HepG2 (cell line): ENCODE data around the gene SMIM20. TPM values are rescaled to one million over a fixed set of nuclear protein-coding genes. Genes with fewer than 3 reads are reported as not detected.

Source experiments
- ATAC-seq: fragments of 200-7000 bp; cut with Tn5 transposase; 3 replicates; pipeline ENCODE4 v1.9.1; 2020; ENCODE audit warnings: mild to moderate bottlenecking, moderate library complexity
- BruUV-seq: library from RNA; stranded (reverse); fragments of 400-500 nt; replicated peaks from 2 replicates; lab custom pipeline; 2021; lab: Mats Ljungman, UMichigan
- CTCF ChIA-PET: fragments of 300-600 bp; formaldehyde crosslinking; extraction: SDS; loops from one replicate; lab custom pipeline; 2021; ENCODE audit warnings: low total read pairs, inconsistent platforms, low intra/inter-chr PET ratio; lab: Yijun Ruan, JAX
- POLR2A ChIA-PET: fragments of 350-600 bp; sonication (Branson Sonifier 250); formaldehyde crosslinking; loops from one replicate; lab custom pipeline; 2020; ENCODE audit warnings: antibody characterized with exemption, inconsistent platforms; lab: Yijun Ruan, JAX
- DNase-seq: peaks from one replicate; pipeline ENCODE4 v3.0.0-alpha.2; 2015; ENCODE audit warnings: low spot score
- FAIRE-seq: peaks from 3 replicates; lab custom pipeline; 2011; peaks lifted over from hg19 to GRCh38; lab: Jason Lieb, UNC
- H2AFZ ChIP-seq: one replicate; pipeline ENCODE4 v1.6.1; 2011; ENCODE audit warnings: low read length, inconsistent platforms
- H3K27ac ChIP-seq: fragments of 300-600 bp; 3 replicates; pipeline ENCODE4 v1.8.0; 2011; ENCODE audit warnings: mixed run types, mild to moderate bottlenecking, mixed read lengths, low read length, inconsistent platforms; ENCODE audit not compliant: insufficient read depth; ENCODE audit errors: extremely low read length
- H3K27me3 ChIP-seq, 2 experiments: fragments of 200-600 bp in 1 of 2; 2 replicates in 1 of 2; 3 replicates in 1 of 2; pipeline versions ENCODE4 v1.6.0 to v1.8.0; 2011; ENCODE audit warnings: low read length in 2 of 2, mild to moderate bottlenecking in 2 of 2, moderate library complexity in 2 of 2, inconsistent platforms in 1 of 2; ENCODE audit not compliant: insufficient read depth in 2 of 2, control insufficient read depth in 1 of 2
- H3K36me3 ChIP-seq, 2 experiments: fragments of 200-600 bp in 1 of 2; replicated peaks in 1 of 2; 2 replicates in 1 of 2; 3 replicates in 1 of 2; pipeline versions ENCODE4 v1.5.1 to v1.8.0; 2011; ENCODE audit warnings: low read length in 2 of 2, inconsistent platforms in 1 of 2; ENCODE audit not compliant: insufficient read depth in 2 of 2, control insufficient read depth in 1 of 2
- H3K4me1 ChIP-seq: 2 replicates; pipeline ENCODE4 v1.5.1; 2012; ENCODE audit warnings: low read length, inconsistent platforms; ENCODE audit not compliant: insufficient read depth
- H3K4me2 ChIP-seq: 2 replicates; pipeline ENCODE4 v1.6.0; 2011; ENCODE audit warnings: low read depth, low read length, inconsistent platforms
- H3K4me3 ChIP-seq, 3 experiments: fragments of 200-600 bp in 1 of 3; sonication (generic), shearing (Covaris generic) in 1 of 3; replicated peaks in 1 of 3; 2 replicates each; pipeline ENCODE4 v1.5.1; 2011 to 2016; ENCODE audit warnings: low read length in 3 of 3, inconsistent platforms in 2 of 3, low read depth in 2 of 3, mild to moderate bottlenecking in 2 of 3, control low read depth in 1 of 3, mixed read lengths in 1 of 3; ENCODE audit not compliant: insufficient read depth in 1 of 3
- H3K79me2 ChIP-seq: one replicate; pipeline ENCODE4 v1.6.1; 2011; ENCODE audit warnings: low read length, inconsistent platforms; ENCODE audit not compliant: insufficient read depth
- H3K9ac ChIP-seq: 2 replicates; pipeline ENCODE4 v1.6.0; 2011; ENCODE audit warnings: mild to moderate bottlenecking, low read depth, low read length, inconsistent platforms; ENCODE audit not compliant: insufficient read depth
- H3K9me3 ChIP-seq: 2 replicates; pipeline ENCODE4 v1.5.1; 2012; ENCODE audit warnings: mild to moderate bottlenecking, low read length
- H4K20me1 ChIP-seq: 2 replicates; pipeline ENCODE4 v1.6.0; 2011; ENCODE audit warnings: inconsistent platforms, mild to moderate bottlenecking, low read length, moderate library complexity; ENCODE audit not compliant: insufficient read depth
- CHCHD3 ChIP-seq: sonication (generic); formaldehyde crosslinking; IDR thresholded peaks from 2 replicates; pipeline ENCODE4 v1.8.0; 2022; ENCODE audit warnings: mild to moderate bottlenecking, missing genetic modification reagents, moderate library complexity
- CHD2 ChIP-seq: IDR thresholded peaks from 2 replicates; pipeline ENCODE4 v1.6.1; 2011; ENCODE audit warnings: low read depth, low read length, improper control_type of control experiment
- CREM ChIP-seq, 2 experiments: sonication (generic) in 1 of 2; formaldehyde crosslinking in 1 of 2; IDR thresholded peaks; 2 replicates each; pipeline versions ENCODE4 v1.4.0 to v1.6.1; 2016 to 2020; ENCODE audit warnings: antibody characterized with exemption in 1 of 2, mild to moderate bottlenecking in 1 of 2, missing genetic modification reagents in 1 of 2
- MBD4 ChIP-seq: IDR thresholded peaks from 2 replicates; pipeline ENCODE4 v1.6.1; 2012; ENCODE audit warnings: low read length, inconsistent platforms, borderline replicate concordance
- NRL ChIP-seq: sonication (generic); formaldehyde crosslinking; IDR thresholded peaks from 2 replicates; pipeline ENCODE4 v1.5.0; 2020; ENCODE audit warnings: missing genetic modification reagents, mild to moderate bottlenecking, moderate library complexity, borderline replicate concordance
- RAD51 ChIP-seq: fragments of 450-650 bp; IDR thresholded peaks from 2 replicates; pipeline ENCODE4 v1.6.1; 2016; ENCODE audit warnings: borderline replicate concordance
- SATB2 ChIP-seq: sonication (generic); formaldehyde crosslinking; IDR thresholded peaks from 2 replicates; pipeline ENCODE4 v1.5.0; 2020; ENCODE audit warnings: missing genetic modification reagents
- SP4 ChIP-seq: sonication (generic); formaldehyde crosslinking; IDR thresholded peaks from 2 replicates; pipeline ENCODE4 v1.8.1; 2023; ENCODE audit warnings: mild to moderate bottlenecking, missing genetic modification reagents
- ZNF136 ChIP-seq: sonication (generic); formaldehyde crosslinking; IDR thresholded peaks from 2 replicates; pipeline ENCODE4 v1.8.1; 2022; ENCODE audit warnings: low read depth, mild to moderate bottlenecking, moderate library complexity, missing genetic modification reagents
- ZNF24 ChIP-seq: fragments of 450-650 bp; IDR thresholded peaks from 2 replicates; pipeline ENCODE4 v1.6.1; 2017; ENCODE audit warnings: antibody characterized with exemption, mild to moderate bottlenecking
- ZNF33A ChIP-seq: sonication (generic); formaldehyde crosslinking; IDR thresholded peaks from 2 replicates; pipeline ENCODE4 v1.5.1; 2020; ENCODE audit warnings: missing genetic modification reagents, mild to moderate bottlenecking, moderate library complexity, borderline replicate concordance
- ZNF367 ChIP-seq: sonication (generic); formaldehyde crosslinking; IDR thresholded peaks from 2 replicates; pipeline ENCODE4 v1.4.0; 2020; ENCODE audit warnings: missing genetic modification reagents, borderline replicate concordance
- ZNF501 ChIP-seq: sonication (generic); formaldehyde crosslinking; IDR thresholded peaks from 2 replicates; pipeline ENCODE4 v1.5.1; 2020; ENCODE audit warnings: mild to moderate bottlenecking, moderate library complexity, missing genetic modification reagents
- ZNF605 ChIP-seq: sonication (generic); formaldehyde crosslinking; IDR thresholded peaks from 2 replicates; pipeline ENCODE4 v1.8.0; 2022; ENCODE audit warnings: mild to moderate bottlenecking, missing genetic modification reagents
- WGBS: methylation state at CpG from one replicate; pipeline ENCODE4 v1.1.6; 2017; ENCODE audit warnings: low lambda C conversion rate; 5-methylcytosine and 5-hydroxymethylcytosine counted together
- in situ Hi-C: cut with HindIII; loops from 2 replicates; pipeline ENCODE4 v1.10.0; 2017; ENCODE audit warnings: low pct_unique_long_range_greater_than_20kb; ENCODE audit not compliant: extremely low pct_ligation_motif_present
- intact Hi-C: fragments of 100-400 bp; cut with micrococcal nuclease; formaldehyde crosslinking; loops from one replicate; pipeline ENCODE4 v1.10.0; 2022; ENCODE audit not compliant: unreplicated experiment
- polyA plus RNA-seq, 8 experiments: library from polyadenylated mRNA; depleted of rRNA in 3 of 8; stranded (reverse) in 7 of 8; unstranded in 1 of 8; fragments of >200 nt; fragmentation: Illumina TruSeq in 4 of 8; extraction: Trizol in 4 of 8; gene quantifications; 2 replicates each; pipeline versions ENCODE4 v1.2.1 to v1.2.3, GENCODE V29; 2011 to 2016; ENCODE audit warnings: low read depth in 4 of 8, missing spikeins in 1 of 8, mixed read lengths in 1 of 8; ENCODE audit not compliant: insufficient read depth in 1 of 8
- total RNA-seq, 5 experiments: library from RNA; depleted of rRNA; stranded (reverse); fragments of >200 nt; fragmentation: Illumina TruSeq; extraction: Trizol; gene quantifications; 2 replicates each; pipeline ENCODE4 v1.2.3, GENCODE V29; 2016; ENCODE audit warnings: low read depth in 1 of 5
- TF ChIP-seq, protein P1 (sequence below): sonication (generic); formaldehyde crosslinking; IDR thresholded peaks from 2 replicates; pipeline ENCODE4 v1.5.1; 2020; ENCODE audit warnings: missing genetic modification reagents, mild to moderate bottlenecking, borderline replicate concordance
- TF ChIP-seq, protein P2 (sequence below): sonication (generic); formaldehyde crosslinking; IDR thresholded peaks from 2 replicates; pipeline ENCODE4 v1.8.1; 2023; ENCODE audit warnings: mild to moderate bottlenecking, inconsistent platforms, moderate library complexity, missing genetic modification reagents, borderline replicate concordance
- TF ChIP-seq, protein P3 (sequence below): sonication (generic); formaldehyde crosslinking; IDR thresholded peaks from 2 replicates; pipeline ENCODE4 v1.8.1; 2022; ENCODE audit warnings: mild to moderate bottlenecking, missing genetic modification reagents
- TF ChIP-seq, protein P4 (sequence below): sonication (generic); formaldehyde crosslinking; IDR thresholded peaks from 2 replicates; pipeline ENCODE4 v1.5.0; 2020; ENCODE audit warnings: missing genetic modification reagents, mild to moderate bottlenecking, borderline replicate concordance

Gene SMIM20
- total and polyA plus RNA-seq, 2 of the 13 experiments (the other 11 are each of a cell fraction or from before 2014, with no cell fraction given), result 26.3 to 30.2 TPM

DNA sequence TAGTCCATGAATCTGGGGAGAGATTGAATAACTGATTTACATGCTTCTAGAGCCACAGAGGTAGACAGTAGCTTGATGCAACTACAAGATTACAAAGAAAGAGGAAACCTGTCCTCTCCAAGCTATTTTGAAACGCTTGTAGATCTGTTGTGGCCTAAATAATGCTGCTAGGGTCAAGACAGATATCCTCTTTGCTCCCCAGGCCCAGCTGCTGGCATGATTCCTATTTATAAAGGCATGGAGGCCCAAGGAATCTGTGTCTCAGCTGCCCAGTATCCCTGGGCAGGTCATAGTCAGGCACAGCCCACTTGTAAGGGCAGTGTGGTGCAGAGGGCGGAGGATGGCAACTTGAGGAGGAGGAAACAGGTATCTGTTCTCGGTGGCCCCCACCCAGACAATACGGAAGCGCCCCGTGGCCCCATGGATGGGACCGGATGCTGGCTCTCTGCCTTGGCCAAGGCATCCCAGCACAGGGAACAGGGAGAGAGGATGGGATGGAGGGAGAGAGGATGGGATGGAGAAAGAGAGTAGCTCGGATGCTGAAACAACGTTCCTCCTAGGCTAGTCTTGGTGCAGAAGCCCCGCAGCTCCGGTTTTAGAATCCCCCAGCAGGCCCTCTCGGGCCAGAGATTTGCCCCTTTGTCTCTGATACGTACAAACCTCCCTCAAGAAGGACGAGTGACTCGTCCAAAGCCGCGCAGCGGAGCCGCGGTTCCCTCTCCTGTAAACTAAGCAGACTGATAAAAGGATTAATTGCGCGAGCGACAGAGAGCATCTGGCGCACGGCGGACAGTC lies 767 bp upstream of the SMIM20 start:
- H4K20me1 ChIP-seq, result no peaks in the 10 kb centered on the region
- peak overlapping the region; percentile 75 for H3K9ac ChIP-seq
- H3K27me3 ChIP-seq, result no peaks in the 10 kb centered on the region; a peak in 1 of 5 replicates
- peaks cover 6% of the 10 kb centered on the region for H3K79me2 ChIP-seq
- peak overlapping the region; percentile 67 to 79 (median 68) for H3K4me3 ChIP-seq
- peak overlapping the region; percentile 33 for H2AFZ ChIP-seq
- intact Hi-C loops (no loop called here), in situ Hi-C loops (no loop called here)
- POLR2A ChIA-PET, result interaction anchor here (1.0 kb wide), 1 partner anchor 947 kb away, joined by 3 read pairs; the partner anchor contains the start of gene STIM2
- FAIRE-seq (no peak), ATAC-seq (peak; percentile 10), DNase-seq (no peak)
- H3K4me2 ChIP-seq, result peak overlapping the region; percentile 93
- no peaks in the 10 kb centered on the region for H3K36me3 ChIP-seq
- no peak overlapping the region for H3K27ac ChIP-seq
- 14% methylated on average over 26 of the region's 26 CpGs for WGBS
- peaks cover 53% of the 10 kb centered on the region for H3K4me1 ChIP-seq
- BruUV-seq, result TSS peak; percentile 72
- CTCF ChIA-PET, result no interaction called here
- H3K9me3 ChIP-seq, result no peaks in the 10 kb centered on the region
- TF ChIP-seq SATB2, result no peak
- no peak for TF ChIP-seq CREM (IDR thresholded peaks at IDR 0.05)
- no peak for TF ChIP-seq CREM (CRISPR knock-in tag; IDR thresholded peaks at IDR 0.05)
- peak; percentile 44; the same call in 1 of the 2 replicates for TF ChIP-seq ZNF605
- no peak for TF ChIP-seq RAD51
- TF ChIP-seq ZNF501 (CRISPR knock-in tag), result no peak
- TF ChIP-seq CHD2, result no peak
- 0 out of 2 replicates have a peak, but pooled peaks have one; percentile 31 for TF ChIP-seq NRL (CRISPR knock-in tag)
- no peak for TF ChIP-seq SP4 (CRISPR knock-in tag)
- TF ChIP-seq ZNF367 (CRISPR knock-in tag), result 0 out of 2 replicates have a peak, but pooled peaks have one; percentile 2
- no peak for TF ChIP-seq CHCHD3
- no peak for TF ChIP-seq MBD4
- TF ChIP-seq, protein P1, sequence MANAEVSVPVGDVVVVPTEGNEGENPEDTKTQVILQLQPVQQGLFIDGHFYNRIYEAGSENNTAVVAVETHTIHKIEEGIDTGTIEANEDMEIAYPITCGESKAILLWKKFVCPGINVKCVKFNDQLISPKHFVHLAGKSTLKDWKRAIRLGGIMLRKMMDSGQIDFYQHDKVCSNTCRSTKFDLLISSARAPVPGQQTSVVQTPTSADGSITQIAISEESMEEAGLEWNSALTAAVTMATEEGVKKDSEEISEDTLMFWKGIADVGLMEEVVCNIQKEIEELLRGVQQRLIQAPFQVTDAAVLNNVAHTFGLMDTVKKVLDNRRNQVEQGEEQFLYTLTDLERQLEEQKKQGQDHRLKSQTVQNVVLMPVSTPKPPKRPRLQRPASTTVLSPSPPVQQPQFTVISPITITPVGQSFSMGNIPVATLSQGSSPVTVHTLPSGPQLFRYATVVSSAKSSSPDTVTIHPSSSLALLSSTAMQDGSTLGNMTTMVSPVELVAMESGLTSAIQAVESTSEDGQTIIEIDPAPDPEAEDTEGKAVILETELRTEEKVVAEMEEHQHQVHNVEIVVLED, result no peak
- TF ChIP-seq, protein P2, sequence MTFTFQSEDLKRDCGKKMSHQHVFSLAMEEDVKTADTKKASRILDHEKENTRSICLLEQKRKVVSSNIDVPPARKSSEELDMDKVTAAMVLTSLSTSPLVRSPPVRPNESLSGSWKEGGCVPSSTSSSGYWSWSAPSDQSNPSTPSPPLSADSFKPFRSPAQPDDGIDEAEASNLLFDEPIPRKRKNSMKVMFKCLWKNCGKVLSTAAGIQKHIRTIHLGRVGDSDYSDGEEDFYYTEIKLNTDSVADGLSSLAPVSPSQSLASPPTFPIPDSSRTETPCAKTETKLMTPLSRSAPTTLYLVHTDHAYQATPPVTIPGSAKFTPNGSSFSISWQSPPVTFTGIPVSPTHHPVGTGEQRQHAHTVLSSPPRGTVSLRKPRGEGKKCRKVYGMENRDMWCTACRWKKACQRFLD (CRISPR knock-in tag), result no peak
- no peak for TF ChIP-seq ZNF24
- no peak for TF ChIP-seq ZNF136
- TF ChIP-seq, protein P3, sequence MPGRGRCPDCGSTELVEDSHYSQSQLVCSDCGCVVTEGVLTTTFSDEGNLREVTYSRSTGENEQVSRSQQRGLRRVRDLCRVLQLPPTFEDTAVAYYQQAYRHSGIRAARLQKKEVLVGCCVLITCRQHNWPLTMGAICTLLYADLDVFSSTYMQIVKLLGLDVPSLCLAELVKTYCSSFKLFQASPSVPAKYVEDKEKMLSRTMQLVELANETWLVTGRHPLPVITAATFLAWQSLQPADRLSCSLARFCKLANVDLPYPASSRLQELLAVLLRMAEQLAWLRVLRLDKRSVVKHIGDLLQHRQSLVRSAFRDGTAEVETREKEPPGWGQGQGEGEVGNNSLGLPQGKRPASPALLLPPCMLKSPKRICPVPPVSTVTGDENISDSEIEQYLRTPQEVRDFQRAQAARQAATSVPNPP (CRISPR knock-in tag), result no peak
- TF ChIP-seq, protein P4, sequence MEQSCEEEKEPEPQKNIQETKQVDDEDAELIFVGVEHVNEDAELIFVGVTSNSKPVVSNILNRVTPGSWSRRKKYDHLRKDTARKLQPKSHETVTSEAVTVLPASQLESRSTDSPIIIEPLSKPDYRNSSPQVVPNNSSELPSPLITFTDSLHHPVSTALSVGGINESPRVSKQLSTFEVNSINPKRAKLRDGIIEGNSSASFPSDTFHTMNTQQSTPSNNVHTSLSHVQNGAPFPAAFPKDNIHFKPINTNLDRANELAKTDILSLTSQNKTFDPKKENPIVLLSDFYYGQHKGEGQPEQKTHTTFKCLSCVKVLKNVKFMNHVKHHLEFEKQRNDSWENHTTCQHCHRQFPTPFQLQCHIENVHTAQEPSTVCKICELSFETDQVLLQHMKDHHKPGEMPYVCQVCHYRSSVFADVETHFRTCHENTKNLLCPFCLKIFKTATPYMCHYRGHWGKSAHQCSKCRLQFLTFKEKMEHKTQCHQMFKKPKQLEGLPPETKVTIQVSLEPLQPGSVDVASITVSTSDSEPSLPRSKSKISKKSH (CRISPR knock-in tag), result 0 out of 2 replicates have a peak, but pooled peaks have one; percentile 33
- no peak for TF ChIP-seq ZNF33A
